GM13976 (cell line): ENCODE data around the gene ADAM17.

Experiments
- DNase-seq: peaks from one replicate; pipeline ENCODE4 v3.0.0; 2012; ENCODE audit warnings: low spot score
- CTCF ChIP-seq: IDR thresholded peaks from 2 replicates; pipeline ENCODE4 v1.5.1; 2012; ENCODE audit warnings: borderline replicate concordance, mild to moderate bottlenecking; ENCODE audit not compliant: insufficient read depth; ENCODE audit errors: extremely low read depth, missing control alignments, control extremely low read depth
- in situ Hi-C: fragments of 300-500 bp; cut with MboI; formaldehyde crosslinking; loops from one replicate; pipeline ENCODE4 v1.12.0; 2022; ENCODE audit warnings: low sequenced_read_pairs, mixed read lengths, inconsistent platforms; ENCODE audit not compliant: unreplicated experiment

The ADAM17 gene

DNA sequence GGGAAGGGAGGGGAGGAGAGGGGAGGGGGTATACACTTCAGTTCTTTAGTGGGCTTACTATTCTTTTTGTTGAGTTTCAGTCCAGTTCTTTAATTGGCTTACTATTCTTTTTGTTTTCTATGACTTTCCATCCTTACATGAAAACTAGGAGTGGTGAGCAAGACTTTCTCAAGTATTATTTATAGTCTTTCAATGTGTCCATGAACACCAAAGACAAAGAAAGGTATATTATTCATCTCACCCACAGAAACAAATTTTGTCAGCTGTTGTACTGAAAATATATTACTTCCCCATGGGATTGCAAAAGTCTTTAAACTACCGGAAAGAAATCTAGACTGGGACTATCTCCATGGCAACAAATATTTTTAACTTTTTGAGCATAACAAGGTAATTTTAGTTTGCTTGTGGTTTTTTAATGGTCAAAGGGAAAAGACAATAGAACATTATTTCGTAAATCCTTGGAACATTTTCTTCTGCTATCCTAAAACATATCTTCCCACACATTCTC lies 17.6 kb downstream of the ADAM17 start:
- peak; percentile 42 for DNase-seq
- in situ Hi-C loops: no loop called here
- no peak for TF ChIP-seq CTCF

DNA sequence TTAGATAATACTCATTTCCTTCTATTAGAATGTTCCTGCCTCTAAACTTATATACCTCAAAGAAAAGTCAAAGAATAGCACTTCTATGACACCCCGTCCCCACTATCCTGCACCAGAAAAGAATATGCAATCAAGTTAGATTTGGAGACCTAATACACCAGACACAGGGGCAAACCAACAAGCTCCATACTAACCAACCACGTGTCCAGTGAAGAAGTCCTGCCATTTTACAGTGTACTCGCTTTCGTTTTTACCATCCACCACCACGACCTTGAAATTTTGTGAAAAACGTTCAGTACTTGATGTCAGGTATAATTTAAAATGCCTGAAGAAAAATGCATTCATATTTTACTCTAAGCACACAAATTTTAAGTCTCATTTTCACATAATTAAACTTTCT lies 19.1 kb downstream of the ADAM17 start:
- DNase-seq: no peak
- TF ChIP-seq CTCF: no peak
- in situ Hi-C loops: no loop called here

DNA sequence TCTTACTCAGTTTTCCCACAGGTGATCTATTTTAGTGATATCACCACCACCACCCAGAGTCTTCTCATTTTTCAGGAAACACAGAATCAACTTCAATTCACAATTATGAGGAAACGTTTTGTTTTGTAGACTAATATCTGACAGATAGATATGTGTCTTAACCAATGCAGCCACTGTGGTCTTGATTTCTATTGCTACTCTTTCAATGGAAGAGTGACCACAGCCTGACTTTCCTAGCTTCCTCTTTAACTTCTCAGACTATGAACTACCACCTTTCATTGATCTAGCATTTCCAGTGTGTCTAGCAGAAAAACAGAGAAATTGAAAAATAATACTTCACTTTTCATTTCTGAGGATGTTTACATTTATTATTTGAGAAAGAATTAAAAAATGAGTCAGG lies 20.5 kb downstream of the ADAM17 start:
- no peak for DNase-seq
- TF ChIP-seq CTCF: no peak
- in situ Hi-C loops: no loop called here

DNA sequence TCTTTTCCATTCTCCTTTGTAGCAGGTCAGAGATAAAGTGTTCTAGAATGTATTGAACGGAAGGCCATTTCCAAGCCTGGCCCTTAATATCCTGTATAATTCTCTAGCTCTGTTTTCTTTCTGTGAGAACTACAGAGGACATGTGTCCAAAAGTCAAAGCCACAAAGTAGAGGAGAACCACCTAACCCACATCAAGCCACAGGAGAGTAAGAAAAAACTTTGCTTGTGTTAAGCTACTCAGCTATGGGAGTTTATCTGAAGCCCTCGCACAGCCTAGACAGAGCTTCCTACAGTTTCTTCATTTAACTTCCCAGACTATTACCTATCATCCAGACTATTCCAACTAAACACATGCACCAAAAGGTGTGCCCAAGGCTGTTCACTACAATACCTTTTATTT lies 22.0 kb downstream of the ADAM17 start:
- in situ Hi-C loops: no loop called here
- DNase-seq: no peak
- TF ChIP-seq CTCF: no peak

GRCh38 chr2:9532421-9532820 lies 23.2 kb downstream of the ADAM17 start:
- no peak for TF ChIP-seq CTCF
- DNase-seq: no peak
- in situ Hi-C loops: no loop called here

- in situ Hi-C loops: no loop called here
Observed at GRCh38 chr2:9527995-9528787, 27.4 kb downstream of the ADAM17 start.

More at GRCh38 chr2:9527995-9528787, 27.4 kb downstream of the ADAM17 start:
- no peak for DNase-seq
- TF ChIP-seq CTCF: no peak
